Measurements from ENCODE around the gene FYB1.

Gene FYB1

DNA sequence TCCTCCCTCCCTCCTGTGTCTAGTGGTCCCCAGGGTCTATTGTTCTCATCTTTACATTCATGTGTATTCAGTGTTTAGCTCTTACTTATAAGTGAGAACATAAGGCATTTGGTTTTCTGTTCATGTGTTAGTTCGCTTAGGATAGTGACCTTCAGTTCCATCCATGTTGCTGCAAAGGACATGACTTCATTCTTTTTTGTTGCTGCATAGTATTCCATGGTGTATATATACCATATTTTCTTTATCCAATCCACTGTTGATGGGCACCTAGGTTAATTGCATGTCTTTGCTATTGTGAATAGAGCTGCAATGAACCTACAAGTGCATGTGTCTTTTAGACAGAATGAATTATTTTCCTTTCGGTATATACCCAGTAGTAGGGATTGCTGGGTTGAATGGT is 46.8 kb downstream of the FYB1 start:
- TF ChIP-seq, protein P1, sequence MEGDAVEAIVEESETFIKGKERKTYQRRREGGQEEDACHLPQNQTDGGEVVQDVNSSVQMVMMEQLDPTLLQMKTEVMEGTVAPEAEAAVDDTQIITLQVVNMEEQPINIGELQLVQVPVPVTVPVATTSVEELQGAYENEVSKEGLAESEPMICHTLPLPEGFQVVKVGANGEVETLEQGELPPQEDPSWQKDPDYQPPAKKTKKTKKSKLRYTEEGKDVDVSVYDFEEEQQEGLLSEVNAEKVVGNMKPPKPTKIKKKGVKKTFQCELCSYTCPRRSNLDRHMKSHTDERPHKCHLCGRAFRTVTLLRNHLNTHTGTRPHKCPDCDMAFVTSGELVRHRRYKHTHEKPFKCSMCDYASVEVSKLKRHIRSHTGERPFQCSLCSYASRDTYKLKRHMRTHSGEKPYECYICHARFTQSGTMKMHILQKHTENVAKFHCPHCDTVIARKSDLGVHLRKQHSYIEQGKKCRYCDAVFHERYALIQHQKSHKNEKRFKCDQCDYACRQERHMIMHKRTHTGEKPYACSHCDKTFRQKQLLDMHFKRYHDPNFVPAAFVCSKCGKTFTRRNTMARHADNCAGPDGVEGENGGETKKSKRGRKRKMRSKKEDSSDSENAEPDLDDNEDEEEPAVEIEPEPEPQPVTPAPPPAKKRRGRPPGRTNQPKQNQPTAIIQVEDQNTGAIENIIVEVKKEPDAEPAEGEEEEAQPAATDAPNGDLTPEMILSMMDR (conservative IDR thresholded peaks at IDR 0.05; ENCODE audit: control insufficient read depth, insufficient read depth, low read depth, low read length), result no peak
- DNase-seq (ENCODE audit: low read depth), result no peak
- no peak overlapping the region for H3K4me3 ChIP-seq (ENCODE audit: control insufficient read depth, low read depth, low read length)

DNA sequence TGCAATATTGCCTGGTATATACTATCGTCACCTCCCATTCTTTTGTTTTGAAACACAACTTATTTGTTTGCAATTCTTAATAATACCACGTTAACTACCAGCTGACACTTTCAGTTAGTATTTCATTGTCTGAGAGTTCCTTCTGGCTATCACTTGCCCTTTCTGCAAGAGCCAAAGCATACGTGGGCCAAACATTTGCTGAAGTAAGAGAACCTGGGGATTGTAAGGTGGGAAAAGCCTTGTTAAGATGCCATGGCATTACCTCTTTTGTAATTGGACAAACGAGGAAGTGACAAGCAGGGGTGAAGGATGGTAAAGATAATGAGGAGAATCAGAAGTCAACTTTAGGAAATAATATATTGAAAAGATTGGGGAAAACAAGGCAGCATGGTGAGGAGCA is 47.7 kb downstream of the FYB1 start:
- TF ChIP-seq, protein P1 (conservative IDR thresholded peaks at IDR 0.05; ENCODE audit: control insufficient read depth, insufficient read depth, low read depth, low read length), result no peak
- DNase-seq (ENCODE audit: low read depth), result no peak
- no peak overlapping the region for H3K4me3 ChIP-seq (ENCODE audit: control insufficient read depth, low read depth, low read length)

DNA sequence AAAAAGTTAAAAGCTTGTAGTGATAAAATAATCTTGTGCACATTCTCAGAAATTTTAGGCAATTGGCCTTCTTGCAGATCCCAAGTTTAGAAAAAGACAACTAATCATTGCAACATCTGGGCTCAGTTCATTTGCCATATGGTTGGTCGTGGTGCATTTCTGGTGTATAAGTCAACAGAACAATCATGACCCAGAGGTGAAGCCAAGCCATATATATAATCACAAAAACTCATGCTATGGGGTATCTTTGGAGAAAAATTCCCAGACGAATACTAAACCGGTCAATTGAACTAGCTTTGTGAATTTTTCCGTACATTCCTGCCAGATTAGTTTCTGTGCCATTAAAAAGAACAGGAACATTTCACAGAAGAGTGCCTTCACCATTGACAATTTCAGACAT is 50.3 kb downstream of the FYB1 start:
- H3K4me3 ChIP-seq (ENCODE audit: control insufficient read depth, low read depth, low read length), result no peak overlapping the region
- peak; percentile 88 for DNase-seq (ENCODE audit: low read depth)
- TF ChIP-seq, protein P1 (conservative IDR thresholded peaks at IDR 0.05; ENCODE audit: control insufficient read depth, insufficient read depth, low read depth, low read length), result no peak

DNA sequence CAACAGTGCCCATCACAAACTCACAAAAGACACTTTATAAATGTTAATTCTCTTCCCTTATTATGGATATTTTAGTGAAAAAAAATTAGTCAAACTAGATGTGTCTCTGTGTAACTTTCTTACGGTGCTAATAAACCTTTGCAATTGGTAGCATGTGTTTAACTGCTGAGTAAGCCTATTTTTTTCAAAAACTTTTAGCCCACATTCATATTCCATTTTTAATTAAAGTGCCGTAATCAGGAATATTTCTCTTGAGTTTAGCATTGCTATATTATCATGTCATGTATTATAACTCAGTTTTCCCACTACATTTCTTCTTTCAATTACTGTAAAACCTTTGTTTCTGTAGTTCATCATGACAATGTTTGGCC is 51.4 kb downstream of the FYB1 start:
- DNase-seq (ENCODE audit: low read depth), result no peak
- H3K4me3 ChIP-seq (ENCODE audit: control insufficient read depth, low read depth, low read length), result no peak overlapping the region
- TF ChIP-seq, protein P1 (conservative IDR thresholded peaks at IDR 0.05; ENCODE audit: control insufficient read depth, insufficient read depth, low read depth, low read length), result no peak

DNA sequence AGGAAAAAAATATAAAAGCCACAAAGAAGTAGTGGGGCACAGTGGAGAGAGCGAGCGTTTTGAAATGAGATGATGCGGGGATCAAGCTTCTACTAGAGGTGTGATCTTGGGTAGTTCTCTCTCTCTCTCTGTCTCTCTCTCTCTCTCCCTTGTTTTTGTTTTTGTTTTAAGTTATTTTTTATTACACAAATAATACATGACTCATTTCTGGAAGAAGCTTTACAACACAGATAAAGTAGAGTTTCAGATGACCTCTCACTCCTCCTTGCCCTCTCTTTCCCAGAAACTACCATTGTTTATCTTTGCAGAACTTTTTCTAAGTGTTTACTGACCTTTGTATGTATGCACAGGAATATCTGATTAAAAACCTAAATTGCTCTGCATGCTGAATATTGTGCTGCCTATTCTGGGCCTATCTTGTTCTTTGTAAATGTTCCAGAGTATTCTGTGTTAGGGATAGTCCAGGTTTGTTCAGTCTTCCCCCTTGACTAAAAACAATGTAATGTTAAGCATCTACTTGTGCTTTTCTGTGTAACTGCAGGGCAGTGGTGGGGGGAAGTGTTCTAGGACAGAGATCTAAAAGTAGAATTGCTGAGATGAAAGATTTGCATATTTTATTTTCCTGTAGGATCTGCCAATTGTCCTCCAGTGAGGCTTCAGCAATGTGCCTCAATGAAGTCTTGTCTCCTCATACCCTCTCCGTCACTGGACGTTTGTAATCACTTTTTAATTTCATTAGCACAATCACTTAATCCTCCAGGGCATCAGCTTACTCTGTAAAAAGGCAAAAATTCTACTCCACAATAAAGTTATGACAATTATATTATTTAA is 52.0 kb downstream of the FYB1 start:
- TF ChIP-seq, protein P1 (conservative IDR thresholded peaks at IDR 0.05; ENCODE audit: control insufficient read depth, insufficient read depth, low read depth, low read length), result no peak
- DNase-seq (ENCODE audit: low read depth), result peak; percentile 7
- no peak overlapping the region for H3K4me3 ChIP-seq (ENCODE audit: control insufficient read depth, low read depth, low read length)

DNA sequence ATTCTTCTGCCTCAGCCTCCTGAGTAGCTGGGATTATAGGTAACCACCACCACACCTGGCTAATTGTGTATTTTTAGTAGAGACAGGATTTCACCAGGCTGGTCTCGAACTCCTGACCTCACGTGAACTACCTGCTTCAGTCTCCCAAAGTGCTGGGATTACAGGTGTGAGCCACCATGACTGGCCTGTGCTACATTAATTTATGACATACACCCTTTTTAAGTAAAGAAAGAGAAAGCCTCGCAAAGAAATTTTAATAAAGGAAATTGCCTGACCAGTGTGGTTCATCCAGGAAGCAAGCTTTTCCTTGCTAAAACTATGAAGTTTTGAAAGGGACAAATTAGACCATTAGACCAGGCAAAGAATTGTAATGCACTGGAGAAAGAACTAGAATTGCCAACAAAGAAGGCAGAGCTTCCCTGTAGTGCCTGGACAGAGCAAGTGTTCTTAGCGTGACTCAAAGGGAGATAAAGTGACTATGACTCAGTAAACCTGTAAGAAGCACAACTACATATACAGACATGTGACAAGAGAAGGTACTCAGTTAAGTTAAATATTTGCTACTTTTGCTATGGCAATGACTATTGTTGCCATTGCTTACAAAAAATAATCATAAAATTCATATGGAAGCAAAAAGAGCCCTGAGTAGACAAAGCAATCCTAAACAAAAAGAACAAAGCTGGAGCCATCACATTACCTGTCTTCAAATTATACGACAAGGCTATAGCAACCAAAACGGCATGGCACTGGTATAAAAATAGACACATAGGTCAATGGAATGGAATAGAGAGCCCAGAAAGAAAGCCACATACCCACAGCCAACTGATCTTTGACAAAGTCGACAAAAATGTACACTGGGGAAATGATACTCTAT is 54.6 kb downstream of the FYB1 start:
- TF ChIP-seq, protein P1 (conservative IDR thresholded peaks at IDR 0.05; ENCODE audit: control insufficient read depth, insufficient read depth, low read depth, low read length), result no peak
- no peak for DNase-seq (ENCODE audit: low read depth)
- no peak overlapping the region for H3K4me3 ChIP-seq (ENCODE audit: control insufficient read depth, low read depth, low read length)
